HG03060 (cell line): ENCODE results near the gene MXD1.
"Not testable (repeated sequence)": the region's sequence is repeated elsewhere in the genome, so short reads cannot be mapped to it uniquely, and the experiment has no call there.

Experiments
- ATAC-seq: cut with Tn5 transposase; IDR thresholded peaks from one replicate; pipeline ENCODE4 v1.9.1; 2021; ENCODE audit warnings: low read depth, moderate number of reproducible peaks; ENCODE audit not compliant: unreplicated experiment

The MXD1 gene

GRCh38 chr2:69950241-69950640 lies 35.3 kb downstream of the MXD1 start:
- no peak for ATAC-seq

GRCh38 chr2:69950671-69951070 lies 35.8 kb downstream of the MXD1 start:
- ATAC-seq = not testable (repeated sequence)

- ATAC-seq = no peak
Observed at GRCh38 chr2:69952336-69953115, 37.6 kb downstream of the MXD1 start.

GRCh38 chr2:69954084-69954483 lies 39.2 kb downstream of the MXD1 start:
- ATAC-seq = no peak

GRCh38 chr2:69955029-69955428 lies 40.1 kb downstream of the MXD1 start:
- no peak for ATAC-seq

- ATAC-seq = no peak
Observed at GRCh38 chr2:69956475-69956979, 41.6 kb downstream of the MXD1 start.

- ATAC-seq = no peak
Observed at GRCh38 chr2:69957965-69958364, 43.1 kb downstream of the MXD1 start.

GRCh38 chr2:69958480-69958879 lies 43.6 kb downstream of the MXD1 start:
- ATAC-seq = no peak

- ATAC-seq = no peak
Observed at GRCh38 chr2:69959425-69959824, 44.5 kb downstream of the MXD1 start.

GRCh38 chr2:69960821-69961220 lies 45.9 kb downstream of the MXD1 start:
- no peak for ATAC-seq

GRCh38 chr2:69961496-69961895 lies 46.6 kb downstream of the MXD1 start, which contains the start of gene ASPRV1:
ASPRV1 (minus strand) TSS chr2:69961631; CDS start chr2:69961436, 195 bp downstream.
- no peak for ATAC-seq

GRCh38 chr2:69962986-69963730 lies 48.2 kb downstream of the MXD1 start:
- ATAC-seq = no peak

- ATAC-seq = no peak
Observed at GRCh38 chr2:69964353-69964841, 49.5 kb downstream of the MXD1 start.

GRCh38 chr2:69965756-69966445 lies 51.0 kb downstream of the MXD1 start:
- no peak for ATAC-seq

GRCh38 chr2:69966496-69966895 lies 51.6 kb downstream of the MXD1 start:
- no peak for ATAC-seq

GRCh38 chr2:69968609-69969008 lies 53.7 kb downstream of the MXD1 start:
- ATAC-seq = no peak

- ATAC-seq = no peak
Observed at GRCh38 chr2:69969126-69969983, 54.4 kb downstream of the MXD1 start.

GRCh38 chr2:69969991-69970390 lies 55.1 kb downstream of the MXD1 start:
- ATAC-seq = no peak

- ATAC-seq = no peak
Observed at GRCh38 chr2:69972822-69973221, 57.9 kb downstream of the MXD1 start.

- ATAC-seq = no peak
Observed at GRCh38 chr2:69973335-69973735, 58.4 kb downstream of the MXD1 start.
